ENCODE results near the gene MED19. TPM values are rescaled to one million over a fixed set of nuclear protein-coding genes. Genes with fewer than 3 reads are reported as not detected.

The MED19 gene
- total RNA-seq, 1 experiment from 2014 or later, result 17.6 TPM

GRCh38 chr11:57741132-57742086 lies 29.4 kb upstream of the MED19 start, which contains the start of gene SELENOH:
Gene SELENOH (plus strand): TSS chr11:57741491. CDS start chr11:57741596, 105 bp downstream.
- H3K36me3 Mint-ChIP-seq (ENCODE audit: insufficient read depth in 1 of 3, low read depth in 3 of 3), result peaks cover 37 to 68% (median 62%) of the 10 kb centered on the region in 3 experiments
- Histone ChIP-seq H2BK20ac (ENCODE audit: low read depth, low read length, poor library complexity, severe bottlenecking) (no peak within 1 kb of the TSS), H3K79me2 (ENCODE audit: insufficient read depth, low read length) (peaks cover 5% of the 10 kb centered on the region; the same call in 1 of the 2 replicates), H4K8ac (replicated peaks; ENCODE audit: insufficient read length, low read depth, low read length) (no peak within 1 kb of the TSS), H4K20me1 (ENCODE audit: control insufficient read depth, insufficient read depth, insufficient read length) (peaks cover 3% of the 10 kb centered on the region), H4K5ac (ENCODE audit: insufficient read length, low read depth, low read length) (no peak within 1 kb of the TSS), H3K79me1 (ENCODE audit: insufficient read depth, low read depth, low read length, poor library complexity, severe bottlenecking) (peaks cover 3% of the 10 kb centered on the region), H3K4me1 (ENCODE audit: insufficient read depth, low read length) (no peaks in the 10 kb centered on the region), H3K23me2 (ENCODE audit: insufficient read length, low read depth, low read length, poor library complexity, severe bottlenecking) (peaks cover 6% of the 10 kb centered on the region), H3T11ph (ENCODE audit: low read length) (no peak within 1 kb of the TSS), H3K27me3 (ENCODE audit: insufficient read depth, low read length) (no peaks in the 10 kb centered on the region), H2BK5ac (ENCODE audit: insufficient read length, low read length) (no peak within 1 kb of the TSS), H4K91ac (ENCODE audit: insufficient read length, low read depth, low read length) (no peak within 1 kb of the TSS), H3K4ac (ENCODE audit: low read depth, low read length) (no peak within 1 kb of the TSS), H3K4me2 (ENCODE audit: insufficient read depth, insufficient read length, low read length) (peak within 1 kb of the TSS; percentile 90), H2BK120ac (ENCODE audit: low read depth, low read length, poor library complexity, severe bottlenecking) (peak within 1 kb of the TSS; percentile 28), H3K23ac (ENCODE audit: insufficient read length, low read depth, low read length) (no peak within 1 kb of the TSS), H3K9ac (ENCODE audit: extremely low read depth, insufficient read length, low read length) (peak within 1 kb of the TSS; percentile 94), H2AK5ac (ENCODE audit: insufficient read length, low read length) (no peak within 1 kb of the TSS), H3K9me3 (ENCODE audit: control insufficient read depth, low read depth, low read length) (no peaks in the 10 kb centered on the region), H2AFZ (ENCODE audit: low read length) (no peak within 1 kb of the TSS), H3K27ac (ENCODE audit: insufficient read length, low read depth, low read length) (peak within 1 kb of the TSS; percentile 48), H2BK15ac (ENCODE audit: low read depth, low read length) (no peak within 1 kb of the TSS), H2BK12ac (ENCODE audit: insufficient read length, low read depth, low read length) (no peak within 1 kb of the TSS), H3K56ac (ENCODE audit: insufficient read length, low read depth, low read length) (no peak within 1 kb of the TSS), H3K18ac (ENCODE audit: insufficient read length, low read depth, low read length) (peak within 1 kb of the TSS; percentile 84), H3K14ac (ENCODE audit: insufficient read depth, low read length) (peak within 1 kb of the TSS; percentile 77)
- H3K4me3 Mint-ChIP-seq, result peak within 1 kb of the TSS; percentile 94 to 96
- DNase-seq, result peak; percentile 99
- H3K4me1 Mint-ChIP-seq, result peaks cover 11 to 15% of the 10 kb centered on the region in 2 experiments
- no CpG with 5 or more reads among the region's 75 CpGs for WGBS (ENCODE audit: extremely low coverage, insufficient read length, low lambda C conversion rate)
- H3K27ac Mint-ChIP-seq, result peak within 1 kb of the TSS; percentile 98 to 99 (median 99)
- TF ChIP-seq CTCF (conservative IDR thresholded peaks at IDR 0.05), result no peak
- no peaks in the 10 kb centered on the region for H3K9me3 Mint-ChIP-seq
- no peaks in the 10 kb centered on the region; the same call in 1 of the 2 replicates for H3K27me3 Mint-ChIP-seq (ENCODE audit: low read depth)
